MM.1S (cell line): ENCODE measurements around the gene RASGRP1.

Experiments
- DNase-seq: peaks from one replicate; pipeline ENCODE4 v3.0.0-alpha.2; 2015
- H2AFZ ChIP-seq: fragments of 300-600 bp; sonication (generic); 2 replicates; pipeline ENCODE4 v1.6.0; 2016; ENCODE audit warnings: antibody characterized with exemption, low read length
- H3F3A ChIP-seq: fragments of 300-600 bp; sonication (generic); 2 replicates; pipeline ENCODE4 v1.6.1; 2016; ENCODE audit warnings: mild to moderate bottlenecking, antibody characterized with exemption, low read length, moderate library complexity, mixed read lengths; ENCODE audit not compliant: insufficient read depth
- H3K27ac ChIP-seq: fragments of 300-600 bp; sonication (generic); 2 replicates; pipeline ENCODE4 v1.5.1; 2016; ENCODE audit warnings: mild to moderate bottlenecking, low read length
- H3K27me3 ChIP-seq: fragments of 300-600 bp; sonication (generic); replicated peaks from 2 replicates; pipeline ENCODE4 v1.6.0; 2016; ENCODE audit warnings: low read length; ENCODE audit not compliant: insufficient read depth
- H3K36me3 ChIP-seq: fragments of 300-600 bp; sonication (generic); replicated peaks from 2 replicates; pipeline ENCODE4 v1.6.1; 2016; ENCODE audit warnings: mild to moderate bottlenecking, low read length, mixed read lengths; ENCODE audit not compliant: insufficient read depth
- H3K4me1 ChIP-seq: fragments of 300-600 bp; sonication (generic); 2 replicates; pipeline ENCODE4 v1.6.1; 2016; ENCODE audit warnings: low read length, mixed read lengths
- H3K4me2 ChIP-seq: fragments of 300-600 bp; sonication (generic); 2 replicates; pipeline ENCODE4 v1.6.0; 2016; ENCODE audit warnings: low read depth, low read length
- H3K4me3 ChIP-seq: fragments of 300-600 bp; sonication (generic); 2 replicates; pipeline ENCODE4 v1.5.1; 2016; ENCODE audit warnings: low read length, mixed read lengths
- H3K79me2 ChIP-seq: fragments of 300-600 bp; sonication (generic); 2 replicates; pipeline ENCODE4 v1.6.1; 2016; ENCODE audit warnings: mixed run types, low read length, mixed read lengths
- H3K9ac ChIP-seq: fragments of 300-600 bp; sonication (generic); 2 replicates; pipeline ENCODE4 v1.6.1; 2016; ENCODE audit warnings: low read length, mixed read lengths
- H3K9me2 ChIP-seq: fragments of 300-600 bp; sonication (generic); replicated peaks from 2 replicates; pipeline ENCODE4 v1.6.1; 2016; ENCODE audit warnings: mild to moderate bottlenecking, low read length, mixed read lengths; ENCODE audit not compliant: insufficient read depth
- H3K9me3 ChIP-seq: fragments of 300-600 bp; sonication (generic); replicated peaks from 2 replicates; pipeline ENCODE4 v1.6.1; 2016; ENCODE audit warnings: mild to moderate bottlenecking, low read length, mixed read lengths; ENCODE audit not compliant: insufficient read depth
- H4K20me1 ChIP-seq: fragments of 300-600 bp; sonication (generic); 2 replicates; pipeline ENCODE4 v1.6.1; 2016; ENCODE audit warnings: mild to moderate bottlenecking, low read length, moderate library complexity, mixed read lengths; ENCODE audit not compliant: insufficient read depth
- EZH2 ChIP-seq: fragments of 300-600 bp; sonication (generic); optimal IDR thresholded peaks from 2 replicates; pipeline ENCODE3; 2017; ENCODE audit warnings: low read depth, mild to moderate bottlenecking, antibody characterized with exemption, low read length, mixed read lengths
- EZH2phosphoT487 ChIP-seq: fragments of 300-600 bp; sonication (generic); IDR thresholded peaks from 2 replicates; pipeline ENCODE4 v1.6.1; 2018; ENCODE audit warnings: antibody characterized with exemption, low read length
- TF ChIP-seq, protein P1 (sequence below): fragments of 300-600 bp; sonication (generic); IDR thresholded peaks from 2 replicates; pipeline ENCODE4 v1.5.1; 2016; ENCODE audit warnings: antibody characterized with exemption, low read length, mixed read lengths

The RASGRP1 gene

DNA sequence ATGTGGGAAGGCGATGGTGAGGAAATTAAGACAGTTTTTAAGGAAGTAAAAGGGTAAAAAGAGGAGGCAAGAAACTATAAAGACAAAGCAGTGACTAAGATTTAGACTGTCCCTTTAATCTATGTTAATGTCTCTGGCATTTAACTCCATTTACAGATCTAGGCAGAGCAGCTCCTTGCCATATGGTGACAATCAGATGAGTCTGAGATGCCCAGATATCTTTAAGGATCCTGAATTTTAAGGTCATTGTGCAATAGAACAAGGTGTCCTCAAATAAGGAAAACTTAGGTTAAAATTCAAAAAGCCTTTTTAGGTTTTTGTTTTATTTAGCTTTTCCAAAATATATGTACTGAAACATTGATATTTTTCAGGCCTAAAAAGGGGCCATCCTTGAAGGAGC is 24.1 kb downstream of the RASGRP1 start:
- H2AFZ ChIP-seq = no peak overlapping the region
- H3K9ac ChIP-seq = no peak overlapping the region
- H3F3A ChIP-seq = no peaks in the 10 kb centered on the region
- TF ChIP-seq EZH2 (no peak), EZH2phosphoT487 (no peak)
- TF ChIP-seq, protein P1, sequence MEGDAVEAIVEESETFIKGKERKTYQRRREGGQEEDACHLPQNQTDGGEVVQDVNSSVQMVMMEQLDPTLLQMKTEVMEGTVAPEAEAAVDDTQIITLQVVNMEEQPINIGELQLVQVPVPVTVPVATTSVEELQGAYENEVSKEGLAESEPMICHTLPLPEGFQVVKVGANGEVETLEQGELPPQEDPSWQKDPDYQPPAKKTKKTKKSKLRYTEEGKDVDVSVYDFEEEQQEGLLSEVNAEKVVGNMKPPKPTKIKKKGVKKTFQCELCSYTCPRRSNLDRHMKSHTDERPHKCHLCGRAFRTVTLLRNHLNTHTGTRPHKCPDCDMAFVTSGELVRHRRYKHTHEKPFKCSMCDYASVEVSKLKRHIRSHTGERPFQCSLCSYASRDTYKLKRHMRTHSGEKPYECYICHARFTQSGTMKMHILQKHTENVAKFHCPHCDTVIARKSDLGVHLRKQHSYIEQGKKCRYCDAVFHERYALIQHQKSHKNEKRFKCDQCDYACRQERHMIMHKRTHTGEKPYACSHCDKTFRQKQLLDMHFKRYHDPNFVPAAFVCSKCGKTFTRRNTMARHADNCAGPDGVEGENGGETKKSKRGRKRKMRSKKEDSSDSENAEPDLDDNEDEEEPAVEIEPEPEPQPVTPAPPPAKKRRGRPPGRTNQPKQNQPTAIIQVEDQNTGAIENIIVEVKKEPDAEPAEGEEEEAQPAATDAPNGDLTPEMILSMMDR = no peak
- H3K27ac ChIP-seq = no peak overlapping the region
- H3K9me2 ChIP-seq = no peaks in the 10 kb centered on the region
- H3K4me3 ChIP-seq = no peak overlapping the region
- H3K4me2 ChIP-seq = no peak overlapping the region
- no peaks in the 10 kb centered on the region for H3K9me3 ChIP-seq
- no peaks in the 10 kb centered on the region for H3K4me1 ChIP-seq
- no peaks in the 10 kb centered on the region for H4K20me1 ChIP-seq
- no peaks in the 10 kb centered on the region for H3K36me3 ChIP-seq
- no peaks in the 10 kb centered on the region for H3K27me3 ChIP-seq
- no peak for DNase-seq
- H3K79me2 ChIP-seq = no peaks in the 10 kb centered on the region

DNA sequence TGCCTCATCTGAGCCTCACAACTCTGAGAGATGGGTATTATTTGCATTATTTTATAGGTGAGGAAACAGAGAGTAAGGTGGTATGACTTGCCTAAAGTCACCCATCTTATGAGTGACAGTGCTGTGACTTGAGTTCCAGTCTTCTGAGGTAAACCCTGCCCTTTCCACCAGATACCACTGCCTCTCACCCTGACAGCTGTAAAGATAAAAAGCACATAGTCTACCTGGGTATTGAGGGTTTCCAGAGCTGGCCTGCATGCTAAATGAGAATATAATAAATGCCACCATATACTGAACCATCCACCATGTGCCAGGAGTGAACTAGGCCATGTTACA is 25.6 kb downstream of the RASGRP1 start:
- no peak overlapping the region for H2AFZ ChIP-seq
- no peaks in the 10 kb centered on the region for H3K27me3 ChIP-seq
- H3K9me2 ChIP-seq = no peaks in the 10 kb centered on the region
- TF ChIP-seq EZH2 (no peak), EZH2phosphoT487 (no peak)
- TF ChIP-seq, protein P1 = no peak
- no peaks in the 10 kb centered on the region for H3K79me2 ChIP-seq
- no peaks in the 10 kb centered on the region for H4K20me1 ChIP-seq
- H3K4me3 ChIP-seq = no peak overlapping the region
- H3K4me2 ChIP-seq = no peak overlapping the region
- no peak overlapping the region for H3K9ac ChIP-seq
- no peak for DNase-seq
- no peaks in the 10 kb centered on the region for H3K4me1 ChIP-seq
- H3K36me3 ChIP-seq = no peaks in the 10 kb centered on the region
- H3F3A ChIP-seq = no peaks in the 10 kb centered on the region
- no peaks in the 10 kb centered on the region for H3K9me3 ChIP-seq
- no peak overlapping the region for H3K27ac ChIP-seq

- H3K27ac ChIP-seq = no peak overlapping the region
- H3K4me2 ChIP-seq = no peak overlapping the region
- H3K9me3 ChIP-seq = no peaks in the 10 kb centered on the region
- H3K9ac ChIP-seq = no peak overlapping the region
- no peaks in the 10 kb centered on the region for H3K36me3 ChIP-seq
- DNase-seq = no peak
- H3K79me2 ChIP-seq = no peaks in the 10 kb centered on the region
- H3K9me2 ChIP-seq = no peaks in the 10 kb centered on the region
- no peak for TF ChIP-seq EZH2phosphoT487
- TF ChIP-seq, protein P1 = no peak
- TF ChIP-seq EZH2 = no peak
- H2AFZ ChIP-seq = no peak overlapping the region
- H3K4me1 ChIP-seq = no peaks in the 10 kb centered on the region
- H3K27me3 ChIP-seq = no peaks in the 10 kb centered on the region
- no peaks in the 10 kb centered on the region for H4K20me1 ChIP-seq
- H3K4me3 ChIP-seq = no peak overlapping the region
- no peaks in the 10 kb centered on the region for H3F3A ChIP-seq
Measured at GRCh38 chr15:38538328-38539007, 26.1 kb downstream of the RASGRP1 start.
